ENCODE data around the gene ALDH3B1. TPM values are rescaled to one million over a fixed set of nuclear protein-coding genes. Genes with fewer than 3 reads are reported as not detected.
A peak's percentile ranks its signal among the peaks of the same experiment; 100 is the strongest.

Gene ALDH3B1
- total RNA-seq, 1 donor from 2014 or later: 1.3 TPM

DNA sequence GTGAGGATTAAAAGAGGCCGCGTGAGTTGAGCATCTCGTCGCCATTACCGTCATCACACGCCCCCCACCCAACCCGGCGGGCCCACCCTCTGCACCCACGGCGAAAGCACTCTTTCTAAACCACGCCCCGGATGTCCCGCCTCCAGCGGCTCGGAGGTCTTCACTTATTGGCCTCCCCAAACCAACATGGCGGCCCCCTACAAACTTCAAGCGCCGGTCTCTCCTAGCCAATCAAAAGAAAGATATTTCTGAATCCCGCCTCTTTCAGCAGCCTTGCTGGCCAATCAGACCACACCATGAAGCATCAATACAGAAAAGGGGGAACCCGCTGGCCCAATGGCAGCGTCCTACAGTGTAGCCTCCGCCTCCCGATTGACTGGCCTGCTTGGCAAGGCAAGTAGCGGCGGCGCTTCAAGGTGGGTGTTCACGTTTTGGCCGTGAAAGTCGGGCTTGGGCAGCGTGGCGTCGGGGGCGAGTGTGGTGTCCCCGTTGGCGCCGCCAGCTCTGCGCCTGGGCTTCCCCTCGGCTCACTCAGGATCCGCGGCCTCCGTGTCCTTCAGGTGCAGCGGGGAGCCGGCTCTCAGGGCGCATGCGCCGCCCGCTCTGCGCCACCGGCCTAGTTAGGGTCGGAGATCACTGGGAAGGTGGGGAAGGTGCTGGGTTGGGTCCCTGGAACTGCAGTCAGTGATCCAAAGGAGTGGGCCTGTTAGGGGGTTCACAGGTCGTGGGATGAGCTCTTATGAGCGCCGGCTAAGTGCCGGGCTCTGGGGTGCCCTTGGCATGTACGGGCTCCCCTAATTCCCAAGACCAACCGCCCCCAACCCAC lies 20.4 kb downstream of the ALDH3B1 start, which contains the start of gene NDUFS8:
NDUFS8 (plus strand) TSS at position 364 of the 826 bp plus-strand sequence. CDS start 1,471 bp downstream, outside the sequence.
- Histone ChIP-seq H3K4me2 (ENCODE audit: low read length) (peak within 1 kb of the TSS; percentile 100), H3K9ac (ENCODE audit: low read length) (peak within 1 kb of the TSS; percentile 99), H3K79me2 (ENCODE audit: insufficient read depth, low read length) (peaks cover 43% of the 10 kb centered on the region), H3K4me3 (ENCODE audit: insufficient read depth, low read depth, low read length) (peak within 1 kb of the TSS; percentile 96), H3K4me1 (ENCODE audit: insufficient read depth, low read length) (peaks cover 51% of the 10 kb centered on the region), H2AFZ (ENCODE audit: low read depth, low read length) (peak within 1 kb of the TSS; percentile 97), H3K9me3 (ENCODE audit: insufficient read depth, low read depth, low read length) (no peaks in the 10 kb centered on the region), H3K27ac (ENCODE audit: low read depth, low read length) (peak within 1 kb of the TSS; percentile 93), H4K20me1 (ENCODE audit: insufficient read depth, low read length) (no peaks in the 10 kb centered on the region), H3K36me3 (ENCODE audit: insufficient read depth, low read length) (no peaks in the 10 kb centered on the region), H3K27me3 (ENCODE audit: insufficient read depth, low read length) (no peaks in the 10 kb centered on the region)
- FAIRE-seq (peak; percentile 73), DNase-seq (ENCODE audit: low read depth) (peak; percentile 97)
- Mint-ChIP-seq H3K27me3 (ENCODE audit: low read depth, unreplicated experiment) (no peaks in the 10 kb centered on the region), H3K9me3 (ENCODE audit: unreplicated experiment) (no peaks in the 10 kb centered on the region), H3K4me3 (ENCODE audit: unreplicated experiment) (peak within 1 kb of the TSS; percentile 92), H3K27ac (ENCODE audit: unreplicated experiment) (peak within 1 kb of the TSS; percentile 98), H3K4me1 (ENCODE audit: low read depth, unreplicated experiment) (peaks cover 36% of the 10 kb centered on the region), H3K36me3 (ENCODE audit: low read depth, unreplicated experiment) (peaks cover 11% of the 10 kb centered on the region)
- TF ChIP-seq, protein P1, sequence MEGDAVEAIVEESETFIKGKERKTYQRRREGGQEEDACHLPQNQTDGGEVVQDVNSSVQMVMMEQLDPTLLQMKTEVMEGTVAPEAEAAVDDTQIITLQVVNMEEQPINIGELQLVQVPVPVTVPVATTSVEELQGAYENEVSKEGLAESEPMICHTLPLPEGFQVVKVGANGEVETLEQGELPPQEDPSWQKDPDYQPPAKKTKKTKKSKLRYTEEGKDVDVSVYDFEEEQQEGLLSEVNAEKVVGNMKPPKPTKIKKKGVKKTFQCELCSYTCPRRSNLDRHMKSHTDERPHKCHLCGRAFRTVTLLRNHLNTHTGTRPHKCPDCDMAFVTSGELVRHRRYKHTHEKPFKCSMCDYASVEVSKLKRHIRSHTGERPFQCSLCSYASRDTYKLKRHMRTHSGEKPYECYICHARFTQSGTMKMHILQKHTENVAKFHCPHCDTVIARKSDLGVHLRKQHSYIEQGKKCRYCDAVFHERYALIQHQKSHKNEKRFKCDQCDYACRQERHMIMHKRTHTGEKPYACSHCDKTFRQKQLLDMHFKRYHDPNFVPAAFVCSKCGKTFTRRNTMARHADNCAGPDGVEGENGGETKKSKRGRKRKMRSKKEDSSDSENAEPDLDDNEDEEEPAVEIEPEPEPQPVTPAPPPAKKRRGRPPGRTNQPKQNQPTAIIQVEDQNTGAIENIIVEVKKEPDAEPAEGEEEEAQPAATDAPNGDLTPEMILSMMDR (IDR thresholded peaks at IDR 0.05; ENCODE audit: insufficient read depth, low read depth, low read length): no peak
- TF ChIP-seq EZH2 (IDR thresholded peaks at IDR 0.05; ENCODE audit: insufficient read depth, low read length): no peak

DNA sequence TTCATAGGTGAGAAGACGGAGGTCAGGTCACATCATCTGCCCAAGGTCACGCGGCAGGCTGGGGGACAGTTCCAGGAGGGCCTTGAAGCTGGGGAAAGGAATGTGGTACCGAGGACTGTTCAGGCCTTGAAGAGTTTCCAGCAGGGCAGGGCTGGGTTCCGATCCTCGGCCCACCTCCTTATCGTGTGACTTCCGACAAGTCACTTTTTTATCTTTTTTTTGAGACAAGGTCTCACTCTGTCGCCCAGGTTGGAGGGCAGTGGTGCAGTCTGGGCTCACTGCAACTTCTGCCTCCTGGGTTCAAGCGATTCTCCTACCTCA lies 21.0 kb downstream of the ALDH3B1 start:
- Histone ChIP-seq H3K9me3 (ENCODE audit: insufficient read depth, low read depth, low read length) (no peaks in the 10 kb centered on the region), H4K20me1 (ENCODE audit: insufficient read depth, low read length) (no peaks in the 10 kb centered on the region), H3K4me1 (ENCODE audit: insufficient read depth, low read length) (peaks cover 51% of the 10 kb centered on the region), H2AFZ (ENCODE audit: low read depth, low read length) (peak overlapping the region; percentile 97), H3K4me2 (ENCODE audit: low read length) (peak overlapping the region; percentile 100), H3K79me2 (ENCODE audit: insufficient read depth, low read length) (peaks cover 43% of the 10 kb centered on the region), H3K9ac (ENCODE audit: low read length) (peak overlapping the region; percentile 99), H3K27me3 (ENCODE audit: insufficient read depth, low read length) (no peaks in the 10 kb centered on the region), H3K4me3 (ENCODE audit: insufficient read depth, low read depth, low read length) (peak overlapping the region; percentile 96), H3K36me3 (ENCODE audit: insufficient read depth, low read length) (no peaks in the 10 kb centered on the region), H3K27ac (ENCODE audit: low read depth, low read length) (peak overlapping the region; percentile 92)
- TF ChIP-seq EZH2 (IDR thresholded peaks at IDR 0.05; ENCODE audit: insufficient read depth, low read length): no peak
- TF ChIP-seq, protein P1 (IDR thresholded peaks at IDR 0.05; ENCODE audit: insufficient read depth, low read depth, low read length): no peak
- Mint-ChIP-seq H3K9me3 (ENCODE audit: unreplicated experiment) (no peaks in the 10 kb centered on the region), H3K4me3 (ENCODE audit: unreplicated experiment) (peak overlapping the region; percentile 92), H3K27ac (ENCODE audit: unreplicated experiment) (peak overlapping the region; percentile 98), H3K4me1 (ENCODE audit: low read depth, unreplicated experiment) (peaks cover 35% of the 10 kb centered on the region), H3K27me3 (ENCODE audit: low read depth, unreplicated experiment) (no peaks in the 10 kb centered on the region), H3K36me3 (ENCODE audit: low read depth, unreplicated experiment) (peaks cover 6% of the 10 kb centered on the region)
- no peak for FAIRE-seq
- DNase-seq (ENCODE audit: low read depth): no peak

DNA sequence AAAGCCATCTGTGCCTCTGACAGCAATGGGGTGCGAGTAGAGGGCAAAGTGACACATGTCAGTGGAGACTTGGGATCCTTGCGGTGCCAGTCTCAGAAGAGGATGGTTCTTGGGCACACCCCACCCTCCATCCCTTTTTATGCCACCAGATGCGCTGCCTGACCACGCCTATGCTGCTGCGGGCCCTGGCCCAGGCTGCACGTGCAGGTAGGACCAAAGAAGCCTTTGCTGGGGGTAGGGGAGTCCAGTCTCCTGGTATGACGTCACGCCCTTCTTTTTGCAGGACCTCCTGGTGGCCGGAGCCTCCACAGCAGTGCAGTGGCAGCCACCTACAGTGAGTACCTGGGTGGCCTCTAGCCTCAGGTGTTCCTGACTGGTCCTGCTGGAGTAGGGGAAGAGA lies 21.9 kb downstream of the ALDH3B1 start:
- Histone ChIP-seq H3K4me1 (ENCODE audit: insufficient read depth, low read length) (peaks cover 48% of the 10 kb centered on the region), H3K9ac (ENCODE audit: low read length) (peak overlapping the region; percentile 99), H3K4me3 (ENCODE audit: insufficient read depth, low read depth, low read length) (no peak overlapping the region), H3K27ac (ENCODE audit: low read depth, low read length) (no peak overlapping the region), H3K9me3 (ENCODE audit: insufficient read depth, low read depth, low read length) (no peaks in the 10 kb centered on the region), H4K20me1 (ENCODE audit: insufficient read depth, low read length) (no peaks in the 10 kb centered on the region), H3K27me3 (ENCODE audit: insufficient read depth, low read length) (no peaks in the 10 kb centered on the region), H3K4me2 (ENCODE audit: low read length) (peak overlapping the region; percentile 100), H2AFZ (ENCODE audit: low read depth, low read length) (no peak overlapping the region), H3K79me2 (ENCODE audit: insufficient read depth, low read length) (peaks cover 43% of the 10 kb centered on the region), H3K36me3 (ENCODE audit: insufficient read depth, low read length) (no peaks in the 10 kb centered on the region)
- peaks cover 31% of the 10 kb centered on the region for H3K4me1 Mint-ChIP-seq (ENCODE audit: low read depth, unreplicated experiment)
- peak overlapping the region; percentile 98 for H3K27ac Mint-ChIP-seq (ENCODE audit: unreplicated experiment)
- peak overlapping the region; percentile 92 for H3K4me3 Mint-ChIP-seq (ENCODE audit: unreplicated experiment)
- no peak for DNase-seq (ENCODE audit: low read depth)
- no peaks in the 10 kb centered on the region for H3K27me3 Mint-ChIP-seq (ENCODE audit: low read depth, unreplicated experiment)
- peaks cover 4% of the 10 kb centered on the region for H3K36me3 Mint-ChIP-seq (ENCODE audit: low read depth, unreplicated experiment)
- no peak for FAIRE-seq
- H3K9me3 Mint-ChIP-seq (ENCODE audit: unreplicated experiment): no peaks in the 10 kb centered on the region
- TF ChIP-seq EZH2 (IDR thresholded peaks at IDR 0.05; ENCODE audit: insufficient read depth, low read length): no peak
- TF ChIP-seq, protein P1 (IDR thresholded peaks at IDR 0.05; ENCODE audit: insufficient read depth, low read depth, low read length): no peak
